GM18519 (cell line): ENCODE results near the gene TFAP2E.

Experiments used
- ATAC-seq: cut with Tn5 transposase; IDR thresholded peaks from one replicate; pipeline ENCODE4 v1.9.1; 2021; ENCODE audit warnings: mild to moderate bottlenecking, moderate library complexity; ENCODE audit not compliant: unreplicated experiment, low FRiP score

TFAP2E gene

GRCh38 chr1:35591211-35591610, 18.1 kb downstream of the TFAP2E start:
- no peak for ATAC-seq

GRCh38 chr1:35592991-35593769, 20.1 kb downstream of the TFAP2E start:
- ATAC-seq: no peak

GRCh38 chr1:35594005-35594760, 21.1 kb downstream of the TFAP2E start:
- ATAC-seq: no peak

GRCh38 chr1:35595684-35596083, 22.6 kb downstream of the TFAP2E start:
- no peak for ATAC-seq

- ATAC-seq: no peak
These were observed 24.8 kb downstream of the TFAP2E start for GRCh38 chr1:35597870-35598269.

GRCh38 chr1:35598895-35599294, 25.8 kb downstream of the TFAP2E start:
- ATAC-seq: no peak

- ATAC-seq: no peak
These were observed 26.3 kb downstream of the TFAP2E start for GRCh38 chr1:35599411-35599810.

- no peak for ATAC-seq
These were observed 27.5 kb downstream of the TFAP2E start for GRCh38 chr1:35600593-35600992.

GRCh38 chr1:35603468-35603867, 30.4 kb downstream of the TFAP2E start:
- no peak for ATAC-seq

- no peak for ATAC-seq
These were observed 30.8 kb downstream of the TFAP2E start for GRCh38 chr1:35603941-35604340.

GRCh38 chr1:35605071-35605866, 32.2 kb downstream of the TFAP2E start:
- no peak for ATAC-seq

GRCh38 chr1:35605867-35606182, 32.7 kb downstream of the TFAP2E start:
- no peak for ATAC-seq

- ATAC-seq: no peak
These were observed 38.5 kb downstream of the TFAP2E start for GRCh38 chr1:35611655-35612054.

- no peak for ATAC-seq
These were observed 42.3 kb downstream of the TFAP2E start for GRCh38 chr1:35615440-35615839.

GRCh38 chr1:35619237-35620121, 46.4 kb downstream of the TFAP2E start:
- no peak for ATAC-seq

GRCh38 chr1:35622510-35623178, 49.5 kb downstream of the TFAP2E start:
- ATAC-seq: no peak

- ATAC-seq: no peak
These were observed 50.7 kb downstream of the TFAP2E start for GRCh38 chr1:35623832-35624231.

GRCh38 chr1:35629051-35629450, 55.9 kb downstream of the TFAP2E start:
- ATAC-seq: no peak

- no peak for ATAC-seq
These were observed 58.3 kb downstream of the TFAP2E start for GRCh38 chr1:35631396-35631795.

GRCh38 chr1:35633547-35633946, 60.4 kb downstream of the TFAP2E start:
- ATAC-seq: no peak
